Panc1 (cell line): ENCODE results near the gene FHIT. TPM values are rescaled to one million over a fixed set of nuclear protein-coding genes. Genes with fewer than 3 reads are reported as not detected.

Source experiments
- ATAC-seq: fragments of 200-7000 bp; cut with Tn5 transposase; 2 replicates; pipeline ENCODE4 v1.9.1; 2020; ENCODE audit warnings: mild to moderate bottlenecking, moderate library complexity
- BruUV-seq: library from RNA; stranded (reverse); fragments of 400-500 nt; replicated peaks from 2 replicates; lab custom pipeline; 2021; lab: Mats Ljungman, UMichigan
- CTCF ChIA-PET: fragments of 300-600 bp; sonication (Branson Sonifier 250); formaldehyde crosslinking; loops from one replicate; lab custom pipeline; 2022; ENCODE audit warnings: antibody characterized with exemption; lab: Charles Lee
- POLR2A ChIA-PET: fragments of 300-600 bp; sonication (Branson Sonifier 250); formaldehyde crosslinking; loops from one replicate; lab custom pipeline; 2022; ENCODE audit warnings: antibody characterized with exemption; lab: Charles Lee
- DNase-seq: peaks from one replicate; pipeline ENCODE4 v3.0.0-alpha.2; 2010; ENCODE audit warnings: low read depth, low spot score
- H3K27ac ChIP-seq: 2 replicates; pipeline ENCODE4 v1.5.1; 2011; ENCODE audit warnings: mild to moderate bottlenecking, low read length, inconsistent platforms
- H3K27me3 ChIP-seq: fragments of 200-500 bp; sonication (Bioruptor generic); 2 replicates; pipeline ENCODE4 v1.6.0; 2014; ENCODE audit warnings: low read length, inconsistent platforms; ENCODE audit not compliant: control insufficient read depth, insufficient read depth
- H3K36me3 ChIP-seq: fragments of 200-500 bp; sonication (Bioruptor generic); 2 replicates; pipeline ENCODE4 v1.5.1; 2014; ENCODE audit warnings: inconsistent platforms, mild to moderate bottlenecking, low read length, moderate library complexity; ENCODE audit not compliant: control insufficient read depth, insufficient read depth
- H3K4me1 ChIP-seq: 2 replicates; pipeline ENCODE4 v1.5.1; 2011; ENCODE audit warnings: inconsistent platforms, mild to moderate bottlenecking, low read length, moderate library complexity; ENCODE audit not compliant: control insufficient read depth, insufficient read depth
- H3K4me3 ChIP-seq, 2 experiments: 2 replicates each; pipeline ENCODE4 v1.5.1; 2011 to 2012; ENCODE audit warnings: low read depth in 2 of 2, low read length in 2 of 2, mild to moderate bottlenecking in 2 of 2, inconsistent platforms in 1 of 2, moderate library complexity in 1 of 2
- H3K9me3 ChIP-seq: fragments of 200-500 bp; sonication (Bioruptor generic); 2 replicates; pipeline ENCODE4 v1.5.1; 2014; ENCODE audit warnings: low read depth, mild to moderate bottlenecking, inconsistent platforms, low read length, moderate library complexity; ENCODE audit not compliant: control insufficient read depth, insufficient read depth
- CTCF ChIP-seq: fragments of 450-650 bp; IDR thresholded peaks from 2 replicates; pipeline ENCODE4 v1.5.1; 2017; ENCODE audit warnings: mild to moderate bottlenecking
- POLR2AphosphoS5 ChIP-seq: IDR thresholded peaks from 2 replicates; pipeline ENCODE4 v1.6.1; 2012; ENCODE audit warnings: mild to moderate bottlenecking, low read depth, low read length, moderate library complexity
- REST ChIP-seq, 2 experiments: IDR thresholded peaks; 2 replicates each; pipeline ENCODE4 v1.6.1; 2011 to 2012; ENCODE audit warnings: low read depth in 2 of 2, control low read depth in 1 of 2, low read length in 1 of 2, mild to moderate bottlenecking in 1 of 2, moderate library complexity in 1 of 2; ENCODE audit not compliant: insufficient read depth in 1 of 2
- SIN3A ChIP-seq: IDR thresholded peaks from 2 replicates; pipeline ENCODE4 v1.6.1; 2012; ENCODE audit warnings: low read depth, mild to moderate bottlenecking, low read length, moderate library complexity, borderline replicate concordance; ENCODE audit not compliant: insufficient read depth
- TCF7L2 ChIP-seq: IDR thresholded peaks from 2 replicates; pipeline ENCODE4 v1.6.1; 2011; ENCODE audit warnings: mild to moderate bottlenecking, low read depth, low read length, inconsistent platforms
- in situ Hi-C: cut with HindIII; loops from 2 replicates; pipeline ENCODE4 v1.10.0; 2016; ENCODE audit warnings: low sequenced_read_pairs, low pct_unique_long_range_greater_than_20kb
- intact Hi-C: fragments of 100-400 bp; cut with micrococcal nuclease; formaldehyde crosslinking; loops from one replicate; pipeline ENCODE4 v1.10.0; 2022; ENCODE audit not compliant: unreplicated experiment
- total RNA-seq: library from RNA; stranded (reverse); gene quantifications from one replicate; pipeline ENCODE4 v1.2.1, GENCODE V29; 2021; ENCODE audit not compliant: unreplicated experiment

Gene FHIT
- total RNA-seq, 1 experiment from 2014 or later = 2.2 TPM

- POLR2A ChIA-PET = no interaction called here
- no peak for ATAC-seq
- TF ChIP-seq SIN3A (no peak), POLR2AphosphoS5 (no peak), TCF7L2 (no peak), CTCF (no peak), REST (IDR thresholded peaks at IDR 0.05; ENCODE audit: insufficient read depth in 1 of 2, low read depth in 2 of 2, low read length in 1 of 2) (no peak)
- Histone ChIP-seq H3K4me1 (no peaks in the 10 kb centered on the region; the same call in 1 of the 2 replicates), H3K9me3 (no peaks in the 10 kb centered on the region), H3K4me3 (peak overlapping the region in 1 of 2 experiments; percentile 35; a peak in 2 of 4 replicates), H3K36me3 (no peaks in the 10 kb centered on the region), H3K27ac (no peak overlapping the region), H3K27me3 (no peaks in the 10 kb centered on the region)
- CTCF ChIA-PET = interaction anchor here (0.6 to 0.7 kb wide), 2 partner anchors 41 to 348 kb away, joined by 3 to 9 read pairs; no protein-coding TSS in a partner anchor
- in situ Hi-C loops = no loop called here
- intact Hi-C loops = no loop called here
- no TSS peak for BruUV-seq
- no peak for DNase-seq
Observed at GRCh38 chr3:59817511-59817910, 1433.7 kb downstream of the FHIT start.

- DNase-seq (no peak), ATAC-seq (no peak)
- no TSS peak for BruUV-seq
- H3K27me3 ChIP-seq = no peaks in the 10 kb centered on the region
- H3K27ac ChIP-seq = no peak overlapping the region
- in situ Hi-C loops (no loop called here), intact Hi-C loops (no loop called here)
- H3K9me3 ChIP-seq = no peaks in the 10 kb centered on the region
- H3K4me3 ChIP-seq = no peak overlapping the region
- H3K4me1 ChIP-seq = no peaks in the 10 kb centered on the region; the same call in 1 of the 2 replicates
- TF ChIP-seq CTCF (no peak), REST (IDR thresholded peaks at IDR 0.05; ENCODE audit: insufficient read depth in 1 of 2, low read depth in 2 of 2, low read length in 1 of 2) (no peak), TCF7L2 (no peak), SIN3A (no peak), POLR2AphosphoS5 (no peak)
- POLR2A ChIA-PET = no interaction called here
- CTCF ChIA-PET = no interaction called here
- H3K36me3 ChIP-seq = no peaks in the 10 kb centered on the region
Observed at GRCh38 chr3:59816312-59816711, 1434.9 kb downstream of the FHIT start.
